Right renal pelvis (tissue), 4 donors: ENCODE measurements around the gene SLC35D3. TPM values are rescaled to one million over a fixed set of nuclear protein-coding genes. Genes with fewer than 3 reads are reported as not detected.
"Not testable (repeated sequence)": the region's sequence is repeated elsewhere in the genome, so short reads cannot be mapped to it uniquely, and the experiment has no call there.

Source experiments
- DNase-seq, 4 donors: peaks; one replicate each; pipeline ENCODE4 v3.0.0-alpha.2; 2013; ENCODE audit warnings: low read depth in 4 of 4, low spot score in 3 of 4, missing footprints in 1 of 4
- polyA plus RNA-seq, 4 donors: library from polyadenylated mRNA; unstranded; fragments of 120-200 nt; gene quantifications; one replicate each; pipeline ENCODE4 v1.2.1, GENCODE V29; 2013; ENCODE audit not compliant: insufficient read length in 4 of 4

The SLC35D3 gene, protein sequence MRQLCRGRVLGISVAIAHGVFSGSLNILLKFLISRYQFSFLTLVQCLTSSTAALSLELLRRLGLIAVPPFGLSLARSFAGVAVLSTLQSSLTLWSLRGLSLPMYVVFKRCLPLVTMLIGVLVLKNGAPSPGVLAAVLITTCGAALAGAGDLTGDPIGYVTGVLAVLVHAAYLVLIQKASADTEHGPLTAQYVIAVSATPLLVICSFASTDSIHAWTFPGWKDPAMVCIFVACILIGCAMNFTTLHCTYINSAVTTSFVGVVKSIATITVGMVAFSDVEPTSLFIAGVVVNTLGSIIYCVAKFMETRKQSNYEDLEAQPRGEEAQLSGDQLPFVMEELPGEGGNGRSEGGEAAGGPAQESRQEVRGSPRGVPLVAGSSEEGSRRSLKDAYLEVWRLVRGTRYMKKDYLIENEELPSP
- under 1 TPM; 0.10 to 0.20 (median 0.13) TPM for polyA plus RNA-seq

DNA sequence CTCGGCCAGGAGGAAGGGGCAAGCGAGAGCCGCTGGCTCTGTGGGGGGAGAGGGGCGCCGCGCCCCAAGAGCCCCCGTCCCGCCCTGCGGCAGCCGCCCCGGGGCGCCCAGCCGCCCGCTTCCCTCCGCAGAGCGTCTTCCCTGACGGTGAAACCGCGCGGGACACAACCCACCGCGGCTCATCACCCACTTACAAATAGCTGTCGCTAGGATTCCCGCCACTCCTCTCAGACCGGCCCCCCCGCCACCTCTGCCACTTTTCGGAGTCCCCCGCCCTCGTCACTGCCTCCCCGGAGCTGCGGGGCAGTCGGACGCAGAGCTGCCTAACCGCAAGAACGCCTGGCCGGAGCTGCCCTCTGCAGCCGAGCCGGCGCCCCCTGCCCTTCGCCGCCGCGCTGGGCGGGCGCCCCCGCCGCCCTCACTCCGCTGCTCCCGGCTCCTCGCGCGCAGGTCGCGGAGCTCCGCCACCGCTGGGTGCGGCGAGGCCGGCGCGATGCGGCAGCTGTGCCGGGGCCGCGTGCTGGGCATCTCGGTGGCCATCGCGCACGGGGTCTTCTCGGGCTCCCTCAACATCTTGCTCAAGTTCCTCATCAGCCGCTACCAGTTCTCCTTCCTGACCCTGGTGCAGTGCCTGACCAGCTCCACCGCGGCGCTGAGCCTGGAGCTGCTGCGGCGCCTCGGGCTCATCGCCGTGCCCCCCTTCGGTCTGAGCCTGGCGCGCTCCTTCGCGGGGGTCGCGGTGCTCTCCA lies at the start of gene SLC35D3:
TSS of gene SLC35D3 (plus strand) at position 366 of the 749 bp plus-strand sequence. CDS start at position 494, 128 bp downstream.
- no peak for DNase-seq

DNA sequence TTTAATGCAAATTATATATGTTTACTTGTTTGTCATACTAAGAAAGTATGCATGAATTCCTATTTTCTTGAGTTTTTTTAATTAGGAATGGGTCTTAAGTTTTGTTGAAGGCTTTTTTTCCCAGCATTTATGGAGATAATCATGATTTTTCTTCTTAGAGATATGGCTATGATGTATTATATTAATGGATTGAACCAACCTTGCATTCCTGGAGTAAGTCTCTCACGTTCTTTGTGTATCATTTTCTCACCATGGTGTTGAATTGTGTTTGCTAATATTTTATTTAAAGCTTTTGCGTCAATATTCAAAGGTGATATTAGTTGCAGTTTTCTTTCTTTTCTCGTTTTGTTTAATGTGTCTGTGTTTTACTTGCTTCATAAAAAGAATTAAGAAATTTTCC lies 48.4 kb upstream of the SLC35D3 start:
- no peak for DNase-seq

DNA sequence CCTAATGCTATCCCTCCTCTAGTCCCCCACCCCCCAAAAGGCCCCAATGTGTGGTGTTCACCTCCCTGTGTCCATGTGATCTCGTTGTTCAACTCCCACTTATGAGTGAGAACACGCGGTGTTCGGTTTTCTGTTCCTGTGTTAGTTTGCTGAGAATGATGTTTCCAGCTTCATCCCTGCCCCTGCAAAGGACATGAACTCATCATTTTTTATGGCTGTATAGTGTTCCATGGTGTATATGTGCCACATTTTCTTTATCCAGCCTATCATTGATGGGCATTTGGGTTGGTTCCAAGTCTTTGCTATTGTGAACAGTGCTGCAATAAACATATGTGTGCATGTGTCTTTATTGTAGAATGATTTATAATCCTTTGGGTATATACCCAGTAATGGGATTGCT lies 45.6 kb upstream of the SLC35D3 start:
- DNase-seq, result not testable (repeated sequence)

DNA sequence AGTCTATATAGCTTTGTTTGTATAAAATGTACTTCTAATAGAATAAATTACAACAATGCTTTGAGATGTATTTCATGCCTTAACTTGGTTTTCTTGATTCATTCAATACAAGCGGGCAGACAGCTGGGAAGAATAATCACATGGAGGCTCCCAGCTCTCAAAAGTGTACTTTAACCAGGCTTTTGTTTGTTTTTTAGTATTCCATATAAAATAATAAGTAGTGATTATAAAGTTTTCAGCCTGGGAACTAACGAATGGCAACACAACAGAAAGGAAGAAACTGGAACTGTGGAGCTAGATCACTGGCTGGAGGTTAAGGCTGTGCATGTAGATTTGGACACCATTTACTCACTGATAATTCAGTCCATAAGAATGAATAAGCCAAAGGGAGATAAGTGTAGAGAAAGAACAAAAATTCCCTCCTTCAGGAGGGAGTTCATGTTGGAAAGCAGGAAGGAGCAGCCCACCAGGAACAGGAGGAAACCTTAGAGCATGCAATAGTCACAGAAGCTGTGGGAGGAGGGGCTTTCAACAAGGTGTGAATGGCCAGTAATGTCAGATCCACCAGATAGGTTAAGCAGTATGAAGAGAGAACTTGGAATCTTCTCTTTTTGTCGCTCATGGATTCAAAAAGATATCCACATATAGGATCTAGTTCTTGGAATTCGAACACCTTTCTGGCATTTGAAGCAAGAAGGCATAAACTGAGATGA lies 41.2 kb upstream of the SLC35D3 start:
- DNase-seq, result no peak

DNA sequence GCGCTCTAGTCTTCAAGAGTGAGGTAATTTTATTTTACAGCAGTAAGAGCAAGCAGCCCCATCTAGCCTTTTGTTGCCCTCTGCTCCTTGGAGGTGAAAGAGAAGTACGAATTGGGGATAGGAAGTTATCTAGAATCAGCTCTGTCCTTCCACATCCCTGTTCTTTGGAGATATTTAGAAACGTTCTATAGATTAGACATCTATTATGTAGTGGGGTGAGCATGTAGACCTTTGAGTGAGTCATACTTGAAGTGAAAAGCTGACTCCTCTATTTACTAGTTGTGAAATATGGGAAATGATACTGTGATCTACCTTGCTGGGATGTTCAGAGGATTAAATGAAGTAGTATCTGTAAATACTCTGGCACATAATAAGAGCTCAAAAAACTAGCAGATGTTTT lies 36.0 kb upstream of the SLC35D3 start:
- DNase-seq, result no peak

DNA sequence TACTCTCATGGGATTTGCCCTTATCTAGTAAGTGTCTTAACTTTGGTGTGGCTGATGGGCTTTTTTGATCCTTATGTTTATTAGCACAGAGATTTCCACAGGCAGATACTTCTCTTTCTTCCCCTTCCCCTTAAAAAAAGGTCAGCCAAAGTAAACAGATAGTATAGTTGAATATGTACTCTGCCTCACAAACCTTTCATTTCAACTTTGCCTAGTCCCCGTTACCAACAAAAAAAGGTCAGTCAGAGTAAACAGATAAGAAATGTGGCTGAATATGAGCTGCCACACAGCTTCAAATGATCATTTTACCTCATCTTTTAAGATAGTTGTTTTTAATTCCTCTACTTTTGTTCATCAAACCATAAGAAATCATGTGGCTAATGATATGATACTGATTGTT lies 34.1 kb upstream of the SLC35D3 start:
- DNase-seq, result no peak

DNA sequence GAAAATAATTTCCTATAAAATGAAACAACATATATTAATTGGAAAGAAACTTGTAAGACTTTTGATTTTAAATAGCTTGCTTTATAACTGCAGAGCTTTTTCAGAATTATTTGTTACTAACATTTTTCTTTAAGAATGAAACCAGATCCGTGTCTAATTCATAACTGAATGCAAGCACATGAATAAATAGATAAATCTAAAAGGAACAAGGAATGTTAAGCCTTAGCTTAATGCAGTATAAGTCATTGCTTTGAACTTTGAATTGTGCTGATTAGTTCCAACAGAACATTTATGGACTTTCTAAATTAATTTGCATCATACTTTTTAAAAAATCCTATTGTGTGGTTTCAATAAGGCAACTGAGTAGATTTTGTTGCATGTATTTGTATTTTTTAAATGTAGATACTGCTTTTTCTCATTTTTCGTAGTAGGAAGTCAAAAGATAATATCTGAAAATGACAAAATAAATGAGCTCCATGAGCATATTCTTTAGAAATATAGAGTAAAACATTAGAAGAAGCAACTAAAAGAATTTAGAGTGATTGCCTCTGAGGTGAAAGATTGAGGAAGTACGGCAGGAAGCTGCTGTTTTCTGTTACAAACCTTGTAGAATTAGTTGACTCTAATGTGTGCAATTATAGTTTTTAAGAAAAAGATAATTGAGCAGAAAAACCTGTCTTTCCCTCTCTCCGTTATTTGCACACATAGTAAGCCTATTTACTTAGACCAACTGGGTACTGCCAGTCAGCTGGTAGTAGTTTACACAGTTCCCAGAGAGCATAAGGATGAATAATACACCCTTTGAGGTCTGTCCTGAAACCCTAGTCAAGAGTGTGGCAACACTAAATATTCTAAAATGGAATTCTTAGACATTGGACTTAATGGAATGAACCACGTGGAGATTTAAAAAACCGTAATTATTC lies 32.6 kb upstream of the SLC35D3 start:
- DNase-seq, result no peak

DNA sequence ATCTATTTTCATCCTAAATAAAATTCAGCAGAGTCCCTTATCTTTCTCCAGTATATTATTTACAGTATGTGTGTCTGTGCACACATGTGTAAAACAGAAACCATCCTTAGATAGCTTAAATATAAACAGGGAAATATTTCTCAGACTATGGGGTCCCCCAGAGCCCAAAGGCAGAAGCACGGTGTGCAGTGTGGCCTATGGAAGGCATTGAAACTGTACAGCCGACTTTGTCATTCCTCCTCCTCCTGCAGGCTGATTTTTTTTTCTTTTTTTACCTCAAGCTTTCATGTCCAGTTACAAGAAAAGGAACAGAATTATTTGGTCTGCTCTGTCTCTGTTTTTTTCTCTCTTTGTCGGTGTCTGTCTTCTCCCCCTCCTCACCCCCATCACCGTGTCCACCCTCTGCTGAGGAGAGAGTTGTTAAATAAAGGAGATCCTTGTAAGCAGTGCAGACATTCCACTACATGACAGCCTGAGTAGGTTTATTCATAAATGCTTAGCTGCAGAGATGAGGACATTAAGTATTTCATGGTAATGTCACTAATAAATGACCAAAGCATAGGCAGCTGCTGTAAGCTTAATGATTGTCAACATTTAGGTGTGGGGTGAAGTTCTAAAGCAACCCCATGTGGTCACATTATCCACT lies 31.8 kb upstream of the SLC35D3 start:
- no peak for DNase-seq

DNA sequence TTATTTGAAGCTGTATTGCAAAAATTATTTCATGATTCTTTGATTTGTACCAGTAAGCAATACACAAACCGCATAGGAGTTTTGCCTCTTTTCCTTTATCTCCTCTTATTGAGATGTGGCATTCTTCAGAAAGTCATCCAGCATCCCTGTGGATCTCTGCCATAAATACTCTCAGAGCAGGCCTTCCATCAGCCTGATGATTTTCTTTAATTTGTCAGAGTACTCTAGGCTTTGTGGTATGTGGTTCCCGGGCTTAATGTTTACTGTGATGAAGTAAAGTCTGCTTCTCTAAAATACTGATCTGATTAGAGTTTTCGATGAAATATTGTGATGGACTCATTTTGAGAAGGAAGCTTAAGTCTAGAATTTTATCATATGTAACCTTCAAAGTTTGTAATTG lies 31.1 kb upstream of the SLC35D3 start:
- DNase-seq, result no peak

DNA sequence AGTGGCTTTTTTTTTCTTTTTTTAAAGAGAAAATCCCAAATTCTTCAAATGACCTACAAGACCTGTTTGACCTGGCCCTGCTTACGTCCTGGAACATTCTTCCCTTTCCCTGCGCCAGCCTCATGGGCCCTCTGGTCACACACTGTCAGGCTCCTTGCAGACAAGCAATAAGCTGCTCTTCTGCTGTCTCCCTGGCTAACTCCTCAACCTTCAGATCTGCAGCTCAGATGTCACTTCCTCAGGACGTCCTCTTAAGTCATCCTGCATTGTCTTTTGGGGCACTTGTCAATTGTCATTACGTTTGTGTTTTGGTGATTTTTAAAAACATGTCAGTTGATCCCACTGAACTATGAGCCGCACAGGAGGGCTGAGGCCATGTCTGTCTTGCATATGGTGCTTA lies 28.9 kb upstream of the SLC35D3 start:
- no peak for DNase-seq

DNA sequence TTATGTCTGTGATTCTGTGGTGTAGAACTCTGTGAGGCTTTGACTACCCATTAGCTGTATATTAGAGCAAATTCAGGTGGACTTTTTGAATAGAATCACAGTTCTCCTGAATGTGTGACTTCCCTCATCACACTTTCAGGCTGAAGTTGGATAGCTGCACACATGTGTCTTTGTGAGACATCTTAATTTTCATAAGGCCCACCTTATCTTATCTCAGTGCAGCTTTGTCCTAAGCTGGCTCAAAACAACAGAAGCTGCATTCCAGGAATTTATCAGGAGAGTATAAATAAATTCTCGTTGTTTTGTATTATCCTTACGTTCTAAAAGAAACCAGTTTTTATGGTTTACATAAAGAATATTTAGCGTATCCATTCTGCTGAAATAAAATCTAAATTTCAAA lies 26.2 kb upstream of the SLC35D3 start:
- no peak for DNase-seq

DNA sequence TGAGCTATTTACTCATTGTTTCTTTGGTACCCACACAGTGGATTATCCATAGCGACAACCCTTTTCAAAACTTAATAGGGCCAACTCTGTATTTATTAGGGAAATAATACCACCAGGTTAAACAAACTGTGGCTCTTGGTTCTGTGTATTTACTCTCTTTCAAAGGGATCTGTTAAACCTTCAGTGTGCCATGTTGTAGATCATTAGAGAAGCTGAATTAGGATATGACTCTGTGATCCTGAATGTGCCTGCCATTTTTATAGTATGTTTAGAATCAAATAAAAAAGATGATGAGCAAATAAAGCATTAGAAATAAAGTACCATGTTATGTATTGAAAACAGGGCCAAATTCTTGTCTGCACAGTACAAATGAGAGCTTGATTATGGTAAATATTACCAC lies 25.0 kb upstream of the SLC35D3 start:
- no peak for DNase-seq

DNA sequence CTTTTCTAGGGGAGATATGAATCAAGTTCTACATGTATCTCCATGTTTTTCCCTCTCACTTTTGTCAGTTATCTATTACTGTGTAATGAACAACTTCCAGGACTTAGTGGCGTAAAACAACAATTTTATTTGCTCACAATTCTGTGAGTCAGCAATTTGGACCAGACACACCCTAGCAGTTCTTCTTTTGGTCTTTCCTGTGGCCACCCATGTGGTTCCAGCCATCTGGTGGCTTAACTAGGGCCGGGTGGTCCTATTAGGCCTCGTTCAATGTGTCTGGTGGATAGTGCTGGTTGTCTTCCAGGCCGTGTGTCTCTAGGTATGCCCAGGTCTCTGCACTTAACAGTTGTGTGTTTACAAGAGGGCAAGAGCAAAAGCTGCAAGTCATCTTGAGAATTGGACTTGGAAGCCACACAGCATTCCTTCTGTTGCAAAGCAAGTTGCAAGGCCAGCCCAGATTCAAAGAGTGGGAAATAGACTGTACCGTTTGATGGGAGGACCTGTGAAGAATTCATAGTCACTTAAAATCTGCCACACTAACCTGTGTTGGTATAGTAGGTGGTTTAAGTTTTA lies 20.8 kb upstream of the SLC35D3 start:
- no peak for DNase-seq

DNA sequence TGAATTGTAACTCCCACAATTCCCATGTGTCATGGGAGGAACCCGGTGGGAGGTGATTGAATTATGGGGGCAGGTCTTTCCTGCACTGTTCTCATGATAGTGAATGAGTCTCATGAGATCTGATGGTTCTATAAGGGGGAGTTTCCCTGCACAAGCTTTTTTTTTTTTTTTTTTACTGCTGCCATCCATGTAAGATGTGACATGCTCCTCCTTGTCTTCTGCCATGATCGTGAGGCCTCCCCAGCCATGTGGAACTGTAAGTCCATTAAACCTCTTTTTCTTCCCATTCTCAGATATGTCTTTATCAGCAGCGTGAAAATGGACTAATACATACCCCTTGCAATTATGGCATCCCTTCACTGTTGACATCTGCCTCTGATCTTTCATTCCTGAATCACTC lies 17.6 kb upstream of the SLC35D3 start:
- not testable (repeated sequence) for DNase-seq

DNA sequence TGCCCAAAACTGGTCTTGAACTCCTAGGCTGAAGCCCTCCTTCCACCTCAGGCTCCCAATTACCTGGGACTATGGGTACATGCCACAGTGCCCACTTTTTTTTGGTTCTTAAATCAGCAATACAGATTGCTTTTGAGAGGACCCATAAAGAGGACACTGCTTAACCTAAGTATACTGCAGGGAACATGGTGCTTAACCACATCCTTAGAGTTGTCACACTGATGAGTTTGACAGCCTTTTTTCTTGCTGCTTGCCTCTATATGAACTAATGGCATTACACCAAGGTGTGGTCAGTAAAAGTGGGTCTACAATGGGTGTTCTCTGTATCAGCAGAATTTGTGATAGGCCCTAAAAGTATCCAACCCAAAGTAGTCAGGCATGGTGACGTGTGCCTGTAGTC lies 7.2 kb upstream of the SLC35D3 start:
- DNase-seq, result no peak

DNA sequence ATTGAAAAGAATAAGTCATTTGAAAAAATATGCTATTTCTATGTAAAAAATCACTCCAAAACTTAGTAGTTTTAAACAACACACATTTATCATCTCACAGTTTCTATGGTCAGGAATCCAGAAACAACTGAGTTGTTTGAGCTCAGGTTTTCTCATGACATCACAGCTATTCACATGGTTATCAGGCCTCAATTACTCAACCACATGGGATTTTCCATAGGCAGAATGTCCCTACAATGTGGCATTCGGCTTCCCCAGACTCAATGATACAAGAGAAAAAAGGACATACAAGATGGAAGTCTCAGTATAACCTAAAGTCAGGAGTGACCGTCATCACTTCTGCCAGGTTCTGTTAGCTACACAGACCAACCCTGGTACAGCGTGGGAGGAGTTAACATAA lies 3.4 kb upstream of the SLC35D3 start:
- no peak for DNase-seq

DNA sequence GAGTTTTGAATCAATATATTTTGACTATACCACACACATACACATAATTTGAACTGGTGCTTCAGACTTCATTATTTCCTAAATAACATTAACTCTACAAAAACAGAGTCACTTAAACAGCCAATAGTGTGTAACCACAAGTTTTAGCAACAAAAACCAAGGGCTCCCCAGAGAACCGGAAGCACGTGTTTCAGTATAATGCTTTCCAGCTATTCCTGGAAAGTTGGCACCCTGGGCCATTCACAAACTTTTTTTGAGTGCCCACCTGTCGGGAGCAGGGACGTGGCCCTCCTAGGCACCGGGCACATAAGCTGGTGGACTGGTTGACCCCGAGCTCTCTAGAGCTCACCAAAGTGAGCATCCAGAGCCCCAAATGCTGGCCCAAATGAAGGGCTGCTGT lies 1.9 kb upstream of the SLC35D3 start:
- DNase-seq, result no peak

DNA sequence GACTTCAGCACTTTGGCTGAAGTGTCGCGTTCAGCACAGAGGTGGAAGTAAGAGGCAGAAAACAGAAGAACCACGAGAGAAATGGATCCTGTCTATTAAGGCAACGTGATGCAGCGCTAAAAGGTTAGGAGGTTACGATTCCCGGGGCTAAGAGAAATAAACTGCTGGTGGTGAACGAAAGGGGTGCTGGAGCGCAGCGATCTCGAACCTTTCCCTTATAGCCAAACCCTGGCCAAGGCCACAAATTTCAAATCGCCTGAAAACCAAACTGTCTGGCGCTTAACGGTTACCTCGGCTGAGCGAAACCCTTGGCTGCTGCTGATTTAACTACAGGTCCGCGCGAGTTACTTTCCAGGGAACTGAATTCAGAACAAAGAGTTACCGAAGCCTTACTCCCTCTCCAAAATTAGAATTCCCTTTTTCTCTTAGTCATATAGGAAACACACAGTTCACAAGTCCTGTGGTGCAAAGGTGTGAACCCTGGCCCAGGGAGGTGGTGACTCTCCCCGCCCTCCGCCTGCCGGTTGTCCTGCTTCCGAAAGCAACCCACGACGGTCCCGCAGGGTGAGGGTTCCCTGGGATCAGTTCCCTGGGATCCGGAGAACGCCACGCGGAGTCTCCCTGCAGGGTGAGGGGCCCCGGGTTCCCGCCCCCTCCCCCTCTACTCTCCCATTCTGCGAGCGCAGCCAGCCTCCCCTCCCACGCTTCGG lies 1.3 kb upstream of the SLC35D3 start:
- no peak for DNase-seq
